ENCODE measurements around the gene CPSF2. TPM values are rescaled to one million over a fixed set of nuclear protein-coding genes. Genes with fewer than 3 reads are reported as not detected.

Gene CPSF2
- total and polyA plus RNA-seq, 2 of the 13 experiments (the other 11 are each of a cell fraction or from before 2014, with no cell fraction given), result 14.3 to 67.9 TPM

DNA sequence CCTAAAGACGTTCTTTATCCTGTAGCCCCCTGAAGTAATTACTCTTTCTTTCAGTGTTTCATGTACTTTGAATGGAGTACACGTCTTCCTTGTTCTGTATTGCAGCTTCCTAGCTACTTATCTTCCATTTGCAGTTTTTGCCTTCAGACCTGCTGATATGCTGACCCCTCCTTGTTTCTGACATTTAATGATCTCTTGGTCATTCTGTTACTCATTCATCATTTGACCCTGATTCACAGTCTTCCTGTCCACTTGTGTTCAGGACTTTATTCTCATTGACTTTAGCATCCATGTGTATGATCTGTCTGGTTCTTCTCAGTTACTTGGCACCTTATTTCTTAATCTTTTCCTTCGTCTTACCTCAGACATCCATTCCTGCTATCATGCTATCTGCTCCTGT lies 22.2 kb downstream of the CPSF2 start:
- DNase-seq (ENCODE audit: low spot score) (no peak), FAIRE-seq (no peak), ATAC-seq (no peak)
- no peaks in the 10 kb centered on the region for H3K79me2 ChIP-seq (ENCODE audit: insufficient read depth, low read length)
- no peak overlapping the region for H3K4me3 ChIP-seq (replicated peaks in 1 of 3; ENCODE audit: insufficient read depth in 1 of 3, low read depth in 2 of 3, low read length in 3 of 3)
- peaks cover 12 to 65% of the 10 kb centered on the region in 2 experiments for H3K36me3 ChIP-seq (replicated peaks in 1 of 2; ENCODE audit: control insufficient read depth in 1 of 2, insufficient read depth in 2 of 2, low read length in 2 of 2)
- WGBS (ENCODE audit: low lambda C conversion rate), result 100% methylated on average over 3 of the region's 3 CpGs
- no peak overlapping the region for H3K4me2 ChIP-seq (ENCODE audit: low read depth, low read length)
- no peak for TF ChIP-seq SYNCRIP (IDR thresholded peaks at IDR 0.05; ENCODE audit: insufficient read depth, low read depth, low read length)
- no peak for TF ChIP-seq PHF8 (CRISPR knock-in tag; IDR thresholded peaks at IDR 0.05)
- TF ChIP-seq ATF7 (IDR thresholded peaks at IDR 0.05), result no peak
- no peak for TF ChIP-seq ATF7 (CRISPR knock-in tag; IDR thresholded peaks at IDR 0.05)
- no peak for TF ChIP-seq NFRKB (IDR thresholded peaks at IDR 0.05)
- no peak for TF ChIP-seq FOXA1 (IDR thresholded peaks at IDR 0.05)
- TF ChIP-seq FOXA1 (CRISPR knock-in tag; IDR thresholded peaks at IDR 0.05), result no peak
- TF ChIP-seq CC2D1A (CRISPR knock-in tag; IDR thresholded peaks at IDR 0.05), result no peak
- ChIA-PET POLR2A (no interaction called here), CTCF (ENCODE audit: low intra/inter-chr PET ratio, low total read pairs) (no interaction called here)
- H2AFZ ChIP-seq (ENCODE audit: low read length), result no peak overlapping the region
- intact Hi-C loops (cut with micrococcal nuclease; ENCODE audit: unreplicated experiment), result no loop called here
- no peaks in the 10 kb centered on the region for H3K9me3 ChIP-seq (ENCODE audit: low read length)
- in situ Hi-C loops (cut with HindIII; ENCODE audit: extremely low pct_ligation_motif_present, low pct_unique_long_range_greater_than_20kb), result no loop called here
- no peaks in the 10 kb centered on the region for H4K20me1 ChIP-seq (ENCODE audit: insufficient read depth, low read length)
- H3K27me3 ChIP-seq (ENCODE audit: control insufficient read depth in 1 of 2, insufficient read depth in 2 of 2, low read length in 2 of 2), result no peaks in the 10 kb centered on the region
- H3K9ac ChIP-seq (ENCODE audit: insufficient read depth, low read depth, low read length), result no peak overlapping the region
- no peaks in the 10 kb centered on the region for H3K4me1 ChIP-seq (ENCODE audit: insufficient read depth, low read length)
- no peak overlapping the region for H3K27ac ChIP-seq (ENCODE audit: extremely low read length, insufficient read depth, low read length)
- BruUV-seq (replicated peaks), result no TSS peak

DNA sequence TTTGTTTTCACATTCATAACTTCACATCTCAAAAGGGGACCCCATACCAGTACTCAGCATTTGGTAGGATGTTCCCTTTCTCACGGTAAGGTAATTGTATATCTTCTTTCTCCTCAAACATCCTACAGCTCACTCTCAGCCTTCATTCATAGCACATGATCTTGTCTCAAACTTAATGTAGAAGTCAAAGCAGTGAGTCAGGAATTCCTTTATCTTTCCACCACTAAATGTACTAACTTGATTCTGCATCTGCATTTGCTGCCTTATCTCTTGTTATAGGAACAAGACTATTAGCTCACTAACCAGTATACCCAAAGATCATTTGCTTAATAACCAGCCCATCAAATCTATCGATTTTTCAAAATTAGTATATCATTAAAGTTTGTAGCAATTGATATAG lies 22.9 kb downstream of the CPSF2 start:
- Histone ChIP-seq H3K36me3 (replicated peaks in 1 of 2; ENCODE audit: control insufficient read depth in 1 of 2, insufficient read depth in 2 of 2, low read length in 2 of 2) (peaks cover 14 to 71% of the 10 kb centered on the region in 2 experiments), H3K27ac (ENCODE audit: extremely low read length, insufficient read depth, low read length) (no peak overlapping the region), H3K27me3 (ENCODE audit: control insufficient read depth in 1 of 2, insufficient read depth in 2 of 2, low read length in 2 of 2) (no peaks in the 10 kb centered on the region), H3K79me2 (ENCODE audit: insufficient read depth, low read length) (no peaks in the 10 kb centered on the region), H2AFZ (ENCODE audit: low read length) (no peak overlapping the region), H3K4me1 (ENCODE audit: insufficient read depth, low read length) (no peaks in the 10 kb centered on the region), H3K4me2 (ENCODE audit: low read depth, low read length) (no peak overlapping the region), H3K9me3 (ENCODE audit: low read length) (no peaks in the 10 kb centered on the region), H3K9ac (ENCODE audit: insufficient read depth, low read depth, low read length) (no peak overlapping the region), H4K20me1 (ENCODE audit: insufficient read depth, low read length) (no peaks in the 10 kb centered on the region), H3K4me3 (replicated peaks in 1 of 3; ENCODE audit: insufficient read depth in 1 of 3, low read depth in 2 of 3, low read length in 3 of 3) (no peak overlapping the region)
- in situ Hi-C loops (cut with HindIII; ENCODE audit: extremely low pct_ligation_motif_present, low pct_unique_long_range_greater_than_20kb), result no loop called here
- TF ChIP-seq TGIF2 (CRISPR knock-in tag; IDR thresholded peaks at IDR 0.05) (no peak), ZNF263 (CRISPR knock-in tag; IDR thresholded peaks at IDR 0.05) (no peak), TEAD3 (CRISPR knock-in tag; optimal IDR thresholded peaks at IDR 0.05; ENCODE audit: borderline replicate concordance) (no peak)
- TF ChIP-seq, protein P1, sequence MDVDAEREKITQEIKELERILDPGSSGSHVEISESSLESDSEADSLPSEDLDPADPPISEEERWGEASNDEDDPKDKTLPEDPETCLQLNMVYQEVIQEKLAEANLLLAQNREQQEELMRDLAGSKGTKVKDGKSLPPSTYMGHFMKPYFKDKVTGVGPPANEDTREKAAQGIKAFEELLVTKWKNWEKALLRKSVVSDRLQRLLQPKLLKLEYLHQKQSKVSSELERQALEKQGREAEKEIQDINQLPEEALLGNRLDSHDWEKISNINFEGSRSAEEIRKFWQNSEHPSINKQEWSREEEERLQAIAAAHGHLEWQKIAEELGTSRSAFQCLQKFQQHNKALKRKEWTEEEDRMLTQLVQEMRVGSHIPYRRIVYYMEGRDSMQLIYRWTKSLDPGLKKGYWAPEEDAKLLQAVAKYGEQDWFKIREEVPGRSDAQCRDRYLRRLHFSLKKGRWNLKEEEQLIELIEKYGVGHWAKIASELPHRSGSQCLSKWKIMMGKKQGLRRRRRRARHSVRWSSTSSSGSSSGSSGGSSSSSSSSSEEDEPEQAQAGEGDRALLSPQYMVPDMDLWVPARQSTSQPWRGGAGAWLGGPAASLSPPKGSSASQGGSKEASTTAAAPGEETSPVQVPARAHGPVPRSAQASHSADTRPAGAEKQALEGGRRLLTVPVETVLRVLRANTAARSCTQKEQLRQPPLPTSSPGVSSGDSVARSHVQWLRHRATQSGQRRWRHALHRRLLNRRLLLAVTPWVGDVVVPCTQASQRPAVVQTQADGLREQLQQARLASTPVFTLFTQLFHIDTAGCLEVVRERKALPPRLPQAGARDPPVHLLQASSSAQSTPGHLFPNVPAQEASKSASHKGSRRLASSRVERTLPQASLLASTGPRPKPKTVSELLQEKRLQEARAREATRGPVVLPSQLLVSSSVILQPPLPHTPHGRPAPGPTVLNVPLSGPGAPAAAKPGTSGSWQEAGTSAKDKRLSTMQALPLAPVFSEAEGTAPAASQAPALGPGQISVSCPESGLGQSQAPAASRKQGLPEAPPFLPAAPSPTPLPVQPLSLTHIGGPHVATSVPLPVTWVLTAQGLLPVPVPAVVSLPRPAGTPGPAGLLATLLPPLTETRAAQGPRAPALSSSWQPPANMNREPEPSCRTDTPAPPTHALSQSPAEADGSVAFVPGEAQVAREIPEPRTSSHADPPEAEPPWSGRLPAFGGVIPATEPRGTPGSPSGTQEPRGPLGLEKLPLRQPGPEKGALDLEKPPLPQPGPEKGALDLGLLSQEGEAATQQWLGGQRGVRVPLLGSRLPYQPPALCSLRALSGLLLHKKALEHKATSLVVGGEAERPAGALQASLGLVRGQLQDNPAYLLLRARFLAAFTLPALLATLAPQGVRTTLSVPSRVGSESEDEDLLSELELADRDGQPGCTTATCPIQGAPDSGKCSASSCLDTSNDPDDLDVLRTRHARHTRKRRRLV (CRISPR knock-in tag; IDR thresholded peaks at IDR 0.05), result no peak
- TF ChIP-seq, protein P2, sequence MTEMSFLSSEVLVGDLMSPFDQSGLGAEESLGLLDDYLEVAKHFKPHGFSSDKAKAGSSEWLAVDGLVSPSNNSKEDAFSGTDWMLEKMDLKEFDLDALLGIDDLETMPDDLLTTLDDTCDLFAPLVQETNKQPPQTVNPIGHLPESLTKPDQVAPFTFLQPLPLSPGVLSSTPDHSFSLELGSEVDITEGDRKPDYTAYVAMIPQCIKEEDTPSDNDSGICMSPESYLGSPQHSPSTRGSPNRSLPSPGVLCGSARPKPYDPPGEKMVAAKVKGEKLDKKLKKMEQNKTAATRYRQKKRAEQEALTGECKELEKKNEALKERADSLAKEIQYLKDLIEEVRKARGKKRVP (CRISPR knock-in tag; IDR thresholded peaks at IDR 0.05), result no peak
- TF ChIP-seq, protein P3, sequence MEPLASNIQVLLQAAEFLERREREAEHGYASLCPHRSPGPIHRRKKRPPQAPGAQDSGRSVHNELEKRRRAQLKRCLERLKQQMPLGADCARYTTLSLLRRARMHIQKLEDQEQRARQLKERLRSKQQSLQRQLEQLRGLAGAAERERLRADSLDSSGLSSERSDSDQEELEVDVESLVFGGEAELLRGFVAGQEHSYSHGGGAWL (CRISPR knock-in tag; IDR thresholded peaks at IDR 0.05), result no peak
- FAIRE-seq (no peak), ATAC-seq (no peak), DNase-seq (ENCODE audit: low spot score) (no peak)
- WGBS (ENCODE audit: low lambda C conversion rate), result 97% methylated on average over 2 of the region's 2 CpGs
- intact Hi-C loops (cut with micrococcal nuclease; ENCODE audit: unreplicated experiment), result no loop called here
- POLR2A ChIA-PET, result no interaction called here
- CTCF ChIA-PET (ENCODE audit: low intra/inter-chr PET ratio, low total read pairs), result no interaction called here
- BruUV-seq (replicated peaks), result no TSS peak
